ENCODE data around the gene ATP5ME.

The ATP5ME gene

DNA sequence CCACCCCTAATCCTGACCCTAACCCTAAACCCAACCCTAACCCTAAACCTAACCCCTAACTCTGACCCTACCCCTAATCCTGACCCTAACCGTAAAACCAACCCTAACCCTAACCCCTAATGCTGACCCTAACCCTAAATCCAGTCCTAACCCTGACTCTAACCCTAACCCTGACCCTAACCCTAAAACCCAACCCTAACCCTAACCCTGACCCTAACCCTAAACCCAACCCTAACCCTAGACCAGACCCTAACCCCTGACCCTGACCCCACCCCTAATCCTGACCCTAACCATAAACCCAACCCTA lies 30.8 kb upstream of the ATP5ME start:
- Histone ChIP-seq H2AFZ (no peak overlapping the region), H3K4me1 (no peaks in the 10 kb centered on the region), H3K4me2 (ENCODE audit: low read length) (peak overlapping the region; percentile 96), H3K4me3 (ENCODE audit: low read depth, low read length) (peak overlapping the region; percentile 66), H3K36me3 (ENCODE audit: control insufficient read depth, insufficient read depth, low read length) (no peaks in the 10 kb centered on the region), H3K27me3 (ENCODE audit: control insufficient read depth, insufficient read depth, low read length) (no peaks in the 10 kb centered on the region), H3K79me2 (peaks cover 17% of the 10 kb centered on the region), H3K9ac (no peak overlapping the region), H3K27ac (no peak overlapping the region), H3K9me3 (ENCODE audit: control insufficient read depth, low read length) (no peaks in the 10 kb centered on the region)
- TF ChIP-seq, protein P1, sequence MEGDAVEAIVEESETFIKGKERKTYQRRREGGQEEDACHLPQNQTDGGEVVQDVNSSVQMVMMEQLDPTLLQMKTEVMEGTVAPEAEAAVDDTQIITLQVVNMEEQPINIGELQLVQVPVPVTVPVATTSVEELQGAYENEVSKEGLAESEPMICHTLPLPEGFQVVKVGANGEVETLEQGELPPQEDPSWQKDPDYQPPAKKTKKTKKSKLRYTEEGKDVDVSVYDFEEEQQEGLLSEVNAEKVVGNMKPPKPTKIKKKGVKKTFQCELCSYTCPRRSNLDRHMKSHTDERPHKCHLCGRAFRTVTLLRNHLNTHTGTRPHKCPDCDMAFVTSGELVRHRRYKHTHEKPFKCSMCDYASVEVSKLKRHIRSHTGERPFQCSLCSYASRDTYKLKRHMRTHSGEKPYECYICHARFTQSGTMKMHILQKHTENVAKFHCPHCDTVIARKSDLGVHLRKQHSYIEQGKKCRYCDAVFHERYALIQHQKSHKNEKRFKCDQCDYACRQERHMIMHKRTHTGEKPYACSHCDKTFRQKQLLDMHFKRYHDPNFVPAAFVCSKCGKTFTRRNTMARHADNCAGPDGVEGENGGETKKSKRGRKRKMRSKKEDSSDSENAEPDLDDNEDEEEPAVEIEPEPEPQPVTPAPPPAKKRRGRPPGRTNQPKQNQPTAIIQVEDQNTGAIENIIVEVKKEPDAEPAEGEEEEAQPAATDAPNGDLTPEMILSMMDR (IDR thresholded peaks at IDR 0.05), result no peak

DNA sequence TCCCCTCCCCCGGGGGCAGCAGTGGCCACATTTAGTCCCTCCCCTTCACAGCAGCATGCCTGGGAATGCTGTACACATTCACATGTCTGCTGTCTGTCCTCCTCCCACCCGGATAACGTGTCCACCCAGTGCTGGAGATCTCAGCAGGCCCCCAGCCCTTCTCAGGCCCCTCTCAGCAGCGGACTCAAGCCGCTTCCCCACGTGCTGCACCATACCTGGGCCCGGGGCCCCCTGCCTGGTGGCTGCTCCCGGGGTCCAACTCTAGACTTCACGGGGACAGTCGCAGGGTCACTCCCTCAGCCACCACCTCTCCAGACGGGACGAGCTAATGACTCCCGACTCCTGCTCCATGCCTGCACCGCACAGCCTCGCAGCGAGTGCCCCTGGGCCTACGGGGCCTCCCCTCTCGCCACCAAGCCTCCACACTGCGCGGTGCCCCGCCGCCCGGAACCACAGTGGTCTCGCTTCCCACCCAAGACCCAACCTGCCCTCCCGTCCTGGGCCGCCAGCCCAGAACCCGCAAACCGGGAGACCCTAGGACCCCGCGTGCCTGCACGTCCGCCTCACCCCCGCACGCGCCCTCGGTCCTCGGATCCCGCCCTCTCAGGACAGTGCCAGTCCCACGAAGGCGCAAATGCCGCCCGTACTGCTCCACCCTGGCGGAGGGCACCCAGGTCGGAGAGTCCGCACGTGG lies 30.3 kb upstream of the ATP5ME start:
- Histone ChIP-seq H3K9me3 (ENCODE audit: control insufficient read depth, low read length) (no peaks in the 10 kb centered on the region), H3K36me3 (ENCODE audit: control insufficient read depth, insufficient read depth, low read length) (no peaks in the 10 kb centered on the region), H3K27ac (no peak overlapping the region), H3K9ac (no peak overlapping the region), H3K4me3 (ENCODE audit: low read depth, low read length) (no peak overlapping the region), H2AFZ (no peak overlapping the region), H3K4me2 (ENCODE audit: low read length) (no peak overlapping the region), H3K4me1 (no peaks in the 10 kb centered on the region), H3K79me2 (peaks cover 16% of the 10 kb centered on the region), H3K27me3 (ENCODE audit: control insufficient read depth, insufficient read depth, low read length) (no peaks in the 10 kb centered on the region)
- TF ChIP-seq, protein P1 (IDR thresholded peaks at IDR 0.05), result no peak

DNA sequence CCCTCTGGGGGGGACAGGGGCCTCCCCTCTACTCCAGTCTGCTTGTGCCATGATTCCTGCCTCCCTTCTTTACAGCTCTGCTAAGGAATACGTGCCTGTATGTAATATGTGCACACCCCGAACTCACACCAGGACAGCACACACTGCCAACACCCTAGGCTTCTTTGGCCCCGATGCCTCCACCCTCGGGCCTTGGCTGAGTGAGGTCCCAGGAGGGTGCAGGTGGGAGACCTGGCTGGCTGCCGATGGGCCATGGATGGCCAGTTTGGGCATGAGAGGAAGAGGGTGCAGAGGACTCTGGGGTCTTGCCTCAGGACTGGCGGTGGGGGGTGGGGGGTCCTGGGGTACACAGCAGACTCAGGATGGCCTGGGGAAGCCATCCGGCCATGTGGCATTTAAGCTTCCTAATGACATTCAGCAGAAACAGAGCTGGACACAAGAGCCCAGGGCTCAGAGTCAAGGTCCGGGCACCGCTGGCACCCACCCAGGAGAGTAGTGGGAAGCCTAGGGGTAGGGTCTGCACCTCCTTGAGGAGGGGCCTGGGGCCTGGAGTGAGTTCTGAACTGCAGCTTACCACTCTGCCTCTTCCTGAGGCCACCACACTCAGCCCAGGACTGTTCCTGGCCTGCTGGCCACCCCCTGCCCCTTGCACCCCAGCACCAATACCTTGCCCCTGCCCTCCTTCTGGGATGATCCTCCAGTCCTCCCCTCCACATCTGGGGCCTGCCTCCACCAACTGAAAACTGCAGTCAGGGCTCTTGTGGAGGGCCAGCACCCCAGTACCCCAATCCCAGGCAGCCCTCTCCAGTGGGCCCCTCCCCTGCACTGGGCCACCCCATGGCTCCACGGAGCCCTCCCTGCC lies 29.5 kb upstream of the ATP5ME start:
- no peaks in the 10 kb centered on the region for H3K36me3 ChIP-seq (ENCODE audit: control insufficient read depth, insufficient read depth, low read length)
- TF ChIP-seq, protein P1 (IDR thresholded peaks at IDR 0.05), result no peak
- no peaks in the 10 kb centered on the region for H3K9me3 ChIP-seq (ENCODE audit: control insufficient read depth, low read length)
- H3K27me3 ChIP-seq (ENCODE audit: control insufficient read depth, insufficient read depth, low read length), result no peaks in the 10 kb centered on the region
- H2AFZ ChIP-seq, result no peak overlapping the region
- H3K4me2 ChIP-seq (ENCODE audit: low read length), result no peak overlapping the region
- no peak overlapping the region for H3K9ac ChIP-seq
- no peaks in the 10 kb centered on the region for H3K4me1 ChIP-seq
- H3K79me2 ChIP-seq, result peaks cover 13% of the 10 kb centered on the region
- no peak overlapping the region for H3K4me3 ChIP-seq (ENCODE audit: low read depth, low read length)
- no peak overlapping the region for H3K27ac ChIP-seq

DNA sequence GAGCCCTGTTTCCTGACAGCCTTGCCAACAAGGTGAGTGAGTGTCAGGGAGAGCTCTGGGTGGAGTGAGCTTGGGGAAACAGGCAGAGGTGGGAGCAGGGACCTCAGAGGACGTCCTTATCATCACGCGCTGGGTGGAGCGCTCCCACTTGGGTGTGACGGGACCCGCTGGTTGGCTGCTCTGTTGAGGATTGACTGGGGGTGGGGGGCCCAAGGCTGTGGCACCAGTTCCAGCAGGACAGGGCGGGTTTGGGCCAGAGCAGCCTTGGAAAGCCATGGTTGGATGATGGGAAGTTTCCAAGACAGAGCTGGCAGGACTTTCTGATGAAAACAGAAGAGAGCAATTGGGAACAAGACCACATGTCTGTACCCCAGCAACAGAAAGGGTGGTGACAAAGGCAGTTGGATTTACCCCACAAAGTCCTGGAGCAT lies 28.6 kb upstream of the ATP5ME start:
- TF ChIP-seq, protein P1 (IDR thresholded peaks at IDR 0.05), result no peak
- Histone ChIP-seq H3K4me1 (no peaks in the 10 kb centered on the region), H3K36me3 (ENCODE audit: control insufficient read depth, insufficient read depth, low read length) (no peaks in the 10 kb centered on the region), H3K4me2 (ENCODE audit: low read length) (no peak overlapping the region), H3K79me2 (peaks cover 8% of the 10 kb centered on the region), H3K9me3 (ENCODE audit: control insufficient read depth, low read length) (no peaks in the 10 kb centered on the region), H3K27me3 (ENCODE audit: control insufficient read depth, insufficient read depth, low read length) (no peaks in the 10 kb centered on the region), H3K27ac (no peak overlapping the region), H2AFZ (no peak overlapping the region), H3K9ac (no peak overlapping the region), H3K4me3 (ENCODE audit: low read depth, low read length) (no peak overlapping the region)

Measured in parathyroid adenoma (tissue), 2 donors.